Hepatocyte (in vitro differentiated cells): ENCODE data around the gene SORCS2.

ENCODE experiments used
- CTCF ChIP-seq: fragments of 200-600 bp; sonication (generic); IDR thresholded peaks from 2 replicates; pipeline ENCODE4 v1.5.1; 2016; ENCODE audit warnings: antibody characterized with exemption, mild to moderate bottlenecking; ENCODE audit not compliant: poor library complexity
- EZH2phosphoT487 ChIP-seq: fragments of 200-600 bp; sonication (generic); IDR thresholded peaks from one replicate; pipeline ENCODE4 v1.6.1; 2018; ENCODE audit warnings: antibody characterized with exemption, mild to moderate bottlenecking, low read depth, moderate library complexity; ENCODE audit not compliant: unreplicated experiment, severe bottlenecking

- TF ChIP-seq CTCF (no peak), EZH2phosphoT487 (no peak)
These were observed 99.2 kb downstream of the SORCS2 start for GRCh38 chr4:7291372-7292114.
